Adrenal gland (tissue), 12 donors: Measurements from ENCODE around the gene DHRS3. TPM values are rescaled to one million over a fixed set of nuclear protein-coding genes. Genes with fewer than 3 reads are reported as not detected.

Experiments used
- DNase-seq, 7 donors: peaks; one replicate each; pipeline ENCODE4 v3.0.0-alpha.2; 2019 to 2020
- H3K27ac ChIP-seq, 5 donors: fragments of 200-600 bp; sonication (generic) in 4 of 5; 1 replicate in 3 of 5; 2 replicates in 2 of 5; pipeline versions ENCODE4 v1.5.1 to v1.8.0; 2016 to 2020; ENCODE audit warnings: mild to moderate bottlenecking in 1 of 5
- H3K27me3 ChIP-seq: fragments of 200-600 bp; 2 replicates; pipeline ENCODE4 v1.8.0; 2021
- H3K36me3 ChIP-seq, 2 donors: fragments of 200-600 bp; replicated peaks in 1 of 2; 1 replicate in 1 of 2; 2 replicates in 1 of 2; pipeline versions ENCODE4 v1.5.1 to v1.8.0; 2018 to 2022
- H3K4me1 ChIP-seq, 2 donors: fragments of 200-600 bp; replicated peaks in 1 of 2; 1 replicate in 1 of 2; 2 replicates in 1 of 2; pipeline versions ENCODE4 v1.5.1 to v1.8.0; 2018 to 2021
- H3K4me3 ChIP-seq, 4 donors: fragments of 200-600 bp; sonication (generic) in 3 of 4; one replicate each; pipeline ENCODE4 v1.5.1; 2016 to 2018
- H3K9me3 ChIP-seq, 3 donors: fragments of 200-600 bp; sonication (generic) in 1 of 3; replicated peaks in 1 of 3; 1 replicate in 2 of 3; 2 replicates in 1 of 3; pipeline versions ENCODE4 v1.5.1 to v1.8.0; 2016 to 2021
- POLR2A ChIP-seq, 2 donors: fragments of 450-650 bp; IDR thresholded peaks; one replicate each; pipeline ENCODE4 v1.6.1; 2017; ENCODE audit warnings: antibody characterized with exemption in 2 of 2, mild to moderate bottlenecking in 2 of 2, moderate library complexity in 1 of 2
- WGBS, 4 donors: extraction: QIAGEN DNeasy Blood & Tissue Kit in 2 of 4; methylation state at CpG; one replicate each; pipeline versions ENCODE4 v1.1.5 to v1.1.7; 2013 to 2017; 5-methylcytosine and 5-hydroxymethylcytosine counted together
- intact Hi-C, 2 donors: fragments of 100-400 bp; cut with DNase I; formaldehyde crosslinking; loops; one replicate each; pipeline versions ENCODE4 v1.14.1 to v1.15.0; 2022 to 2023
- polyA plus RNA-seq, 3 donors: library from polyadenylated mRNA; stranded (reverse); fragments of 200-250 nt in 2 of 3; fragments of 350-450 nt in 1 of 3; fragmentation: Illumina TruSeq in 1 of 3; extraction: RNeasy Lipid Tissue Mini Kit (QIAGEN cat#74804) in 1 of 3; gene quantifications; one replicate each; pipeline ENCODE4 v1.2.3, GENCODE V29; 2013 to 2014
- total RNA-seq, 9 donors: library from RNA; depleted of rRNA in 4 of 9; stranded (reverse); fragments of >200 nt in 4 of 9; fragments of 120-200 nt in 1 of 9; fragmentation: NEBNext Ultra II Directional in 1 of 9; extraction: Animal tissue kit (Norgen Biotek cat#: 25700) in 1 of 9; gene quantifications; one replicate each; pipeline versions ENCODE4 v1.1.0 to v1.2.4, GENCODE V29; 2013 to 2023
- TF ChIP-seq, protein P1 (sequence below), 6 experiments: fragments of 450-650 bp in 4 of 6; fragments of 200-600 bp in 2 of 6; sonication (generic) in 1 of 6; IDR thresholded peaks; 1 replicate in 5 of 6; 2 replicates in 1 of 6; pipeline versions ENCODE4 v1.5.1 to v1.8.0; 2016 to 2021; ENCODE audit warnings: antibody characterized with exemption in 6 of 6, mild to moderate bottlenecking in 2 of 6, moderate library complexity in 1 of 6
- donor health status: healthy with polysubstance abuse.
- donor health status: Bipolar disorder and iron deficiency.
- donor health status: DM: yes; HTN: yes; CAD: no.
- donor health status: DM: no; HTN: no; CAD: no.
- donor health status: DM: no; HTN: no; CAD: no.
- donor health status: DM: yes; HTN: yes; CAD: no.

DHRS3 gene
- total and polyA plus RNA-seq, 12 donors = 7.7 to 72.4 (median 41.3) TPM

- H3K27ac ChIP-seq = no peak overlapping the region
- no peak for DNase-seq
- H3K27me3 ChIP-seq = no peaks in the 10 kb centered on the region
- intact Hi-C loops = no loop called here
- no peaks in the 10 kb centered on the region for H3K36me3 ChIP-seq
- WGBS, 4 donors = 76 to 93% (median 90%) methylated on average over 8 of the region's 8 CpGs
- no peak overlapping the region for H3K4me3 ChIP-seq
- TF ChIP-seq POLR2A (IDR thresholded peaks at IDR 0.05) = no peak
- H3K4me1 ChIP-seq = no peaks in the 10 kb centered on the region
- H3K9me3 ChIP-seq = peaks cover 0 to 21% (median 0%) of the 10 kb centered on the region in 3 donors
Measured at GRCh38 chr1:12637693-12638092, 19.7 kb upstream of the DHRS3 start.

- TF ChIP-seq POLR2A (IDR thresholded peaks at IDR 0.05) = no peak
- TF ChIP-seq, protein P1, sequence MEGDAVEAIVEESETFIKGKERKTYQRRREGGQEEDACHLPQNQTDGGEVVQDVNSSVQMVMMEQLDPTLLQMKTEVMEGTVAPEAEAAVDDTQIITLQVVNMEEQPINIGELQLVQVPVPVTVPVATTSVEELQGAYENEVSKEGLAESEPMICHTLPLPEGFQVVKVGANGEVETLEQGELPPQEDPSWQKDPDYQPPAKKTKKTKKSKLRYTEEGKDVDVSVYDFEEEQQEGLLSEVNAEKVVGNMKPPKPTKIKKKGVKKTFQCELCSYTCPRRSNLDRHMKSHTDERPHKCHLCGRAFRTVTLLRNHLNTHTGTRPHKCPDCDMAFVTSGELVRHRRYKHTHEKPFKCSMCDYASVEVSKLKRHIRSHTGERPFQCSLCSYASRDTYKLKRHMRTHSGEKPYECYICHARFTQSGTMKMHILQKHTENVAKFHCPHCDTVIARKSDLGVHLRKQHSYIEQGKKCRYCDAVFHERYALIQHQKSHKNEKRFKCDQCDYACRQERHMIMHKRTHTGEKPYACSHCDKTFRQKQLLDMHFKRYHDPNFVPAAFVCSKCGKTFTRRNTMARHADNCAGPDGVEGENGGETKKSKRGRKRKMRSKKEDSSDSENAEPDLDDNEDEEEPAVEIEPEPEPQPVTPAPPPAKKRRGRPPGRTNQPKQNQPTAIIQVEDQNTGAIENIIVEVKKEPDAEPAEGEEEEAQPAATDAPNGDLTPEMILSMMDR (IDR thresholded peaks at IDR 0.05) = no peak
- intact Hi-C loops = no loop called here
- Histone ChIP-seq H3K9me3 (peaks cover 0 to 20% (median 0%) of the 10 kb centered on the region in 3 donors), H3K36me3 (no peaks in the 10 kb centered on the region), H3K4me1 (no peaks in the 10 kb centered on the region), H3K27me3 (no peaks in the 10 kb centered on the region), H3K27ac (peak overlapping the region in 1 of 5 donors; percentile 62), H3K4me3 (no peak overlapping the region)
- DNase-seq = peak in 5 of 7 donors; percentile 21 to 55 (median 38)
- 71 to 82% (median 75%) methylated on average over 12 to 15 of the region's 15 CpGs for WGBS, 4 donors
Measured at GRCh38 chr1:12636098-12636950, 18.3 kb upstream of the DHRS3 start.

DNA sequence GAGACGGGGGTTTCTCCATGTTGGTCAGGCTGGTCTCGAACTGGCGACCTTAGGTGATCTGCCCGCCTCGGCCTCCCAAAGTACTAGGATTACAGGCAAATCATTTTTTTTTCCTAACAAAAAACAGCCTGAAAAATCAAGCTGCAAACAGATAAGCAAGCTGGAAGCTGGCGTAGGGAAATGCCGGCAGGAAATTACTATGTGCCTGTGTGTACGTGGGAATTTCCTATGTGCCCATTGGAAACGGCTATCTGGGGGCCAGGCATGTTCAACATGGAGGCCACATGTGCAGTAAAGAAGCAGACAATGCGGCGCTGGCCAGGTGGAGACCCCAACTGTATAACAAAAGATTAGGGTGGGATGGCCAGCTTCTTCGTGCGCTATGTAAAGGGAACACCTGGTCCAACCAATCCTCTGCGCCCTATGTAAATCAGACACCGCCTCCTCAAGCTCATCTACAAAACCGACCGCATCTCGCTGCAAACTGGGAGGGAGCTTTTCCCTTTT lies 16.7 kb upstream of the DHRS3 start:
- no peaks in the 10 kb centered on the region for H3K36me3 ChIP-seq
- DNase-seq = no peak
- no peaks in the 10 kb centered on the region for H3K27me3 ChIP-seq
- intact Hi-C loops = no loop called here
- no peak overlapping the region for H3K27ac ChIP-seq
- no peak overlapping the region for H3K4me3 ChIP-seq
- TF ChIP-seq, protein P1 (IDR thresholded peaks at IDR 0.05) = no peak
- TF ChIP-seq POLR2A (IDR thresholded peaks at IDR 0.05) = no peak
- peaks cover 0 to 6% (median 0%) of the 10 kb centered on the region in 3 donors for H3K9me3 ChIP-seq
- 83 to 88% (median 84%) methylated on average over 18 of the region's 18 CpGs for WGBS, 4 donors
- no peaks in the 10 kb centered on the region for H3K4me1 ChIP-seq

- whole genome bisulfite sequencing, 4 donors = 56 to 67% (median 64%) methylated on average over 8 of the region's 8 CpGs
Measured at GRCh38 chr1:12634156-12634555, 16.1 kb upstream of the DHRS3 start.

More at GRCh38 chr1:12634156-12634555, 16.1 kb upstream of the DHRS3 start:
- Histone ChIP-seq H3K27ac (no peak overlapping the region), H3K9me3 (no peaks in the 10 kb centered on the region), H3K27me3 (no peaks in the 10 kb centered on the region), H3K36me3 (no peaks in the 10 kb centered on the region), H3K4me1 (no peaks in the 10 kb centered on the region), H3K4me3 (no peak overlapping the region)
- TF ChIP-seq, protein P1 (IDR thresholded peaks at IDR 0.05) = no peak
- TF ChIP-seq POLR2A (IDR thresholded peaks at IDR 0.05) = no peak
- DNase-seq = no peak
- intact Hi-C loops = no loop called here
